ENCODE results near the gene NLRP7. TPM values are rescaled to one million over a fixed set of nuclear protein-coding genes. Genes with fewer than 3 reads are reported as not detected.
"Not testable (repeated sequence)": the region's sequence is repeated elsewhere in the genome, so short reads cannot be mapped to it uniquely, and the experiment has no call there.

The NLRP7 gene
- total RNA-seq, 1 experiment from 2014 or later: not detected

DNA sequence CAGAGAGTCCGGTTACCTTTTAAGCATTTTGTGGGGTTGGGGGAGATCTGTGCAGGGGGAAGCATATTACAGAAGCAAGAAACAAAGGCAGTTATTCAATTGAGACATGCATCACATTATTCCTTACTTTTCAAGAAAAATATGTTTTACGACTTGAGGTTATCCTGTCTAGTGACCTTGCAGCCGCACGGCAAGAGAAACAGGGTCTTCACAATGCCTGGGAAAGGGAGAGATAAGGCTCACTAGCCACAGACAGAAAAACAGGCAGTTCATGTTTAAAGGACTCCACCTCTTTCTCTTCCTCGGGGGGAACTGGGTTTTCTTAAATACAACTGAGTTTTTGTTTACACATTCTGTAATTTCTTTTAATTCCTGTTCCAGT is 41.9 kb downstream of the NLRP7 start:
- Histone ChIP-seq H3K36me3 (ENCODE audit: insufficient read depth, low read length, poor library complexity, severe bottlenecking) (no peaks in the 10 kb centered on the region), H3K27me3 (replicated peaks; ENCODE audit: insufficient read depth, low read depth, low read length, poor library complexity) (peaks cover 2% of the 10 kb centered on the region), H3K4me3 (ENCODE audit: low read depth, low read length, poor library complexity, severe bottlenecking) (no peak overlapping the region), H3K9me3 (ENCODE audit: low read depth, low read length, poor library complexity, severe bottlenecking) (no peaks in the 10 kb centered on the region), H3K27ac (ENCODE audit: low read depth, low read length, poor library complexity, severe bottlenecking) (no peak overlapping the region), H3K4me1 (ENCODE audit: insufficient read depth, low read length, poor library complexity, severe bottlenecking) (no peaks in the 10 kb centered on the region)
- intact Hi-C loops (cut with micrococcal nuclease; ENCODE audit: unreplicated experiment): no loop called here
- TF ChIP-seq, protein P1, sequence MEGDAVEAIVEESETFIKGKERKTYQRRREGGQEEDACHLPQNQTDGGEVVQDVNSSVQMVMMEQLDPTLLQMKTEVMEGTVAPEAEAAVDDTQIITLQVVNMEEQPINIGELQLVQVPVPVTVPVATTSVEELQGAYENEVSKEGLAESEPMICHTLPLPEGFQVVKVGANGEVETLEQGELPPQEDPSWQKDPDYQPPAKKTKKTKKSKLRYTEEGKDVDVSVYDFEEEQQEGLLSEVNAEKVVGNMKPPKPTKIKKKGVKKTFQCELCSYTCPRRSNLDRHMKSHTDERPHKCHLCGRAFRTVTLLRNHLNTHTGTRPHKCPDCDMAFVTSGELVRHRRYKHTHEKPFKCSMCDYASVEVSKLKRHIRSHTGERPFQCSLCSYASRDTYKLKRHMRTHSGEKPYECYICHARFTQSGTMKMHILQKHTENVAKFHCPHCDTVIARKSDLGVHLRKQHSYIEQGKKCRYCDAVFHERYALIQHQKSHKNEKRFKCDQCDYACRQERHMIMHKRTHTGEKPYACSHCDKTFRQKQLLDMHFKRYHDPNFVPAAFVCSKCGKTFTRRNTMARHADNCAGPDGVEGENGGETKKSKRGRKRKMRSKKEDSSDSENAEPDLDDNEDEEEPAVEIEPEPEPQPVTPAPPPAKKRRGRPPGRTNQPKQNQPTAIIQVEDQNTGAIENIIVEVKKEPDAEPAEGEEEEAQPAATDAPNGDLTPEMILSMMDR (conservative IDR thresholded peaks at IDR 0.05; ENCODE audit: low read depth, low read length): no peak
- no peak for TF ChIP-seq EZH2 (IDR thresholded peaks at IDR 0.05; ENCODE audit: borderline replicate concordance, low read depth, low read length, poor library complexity, severe bottlenecking)
- POLR2A ChIA-PET (ENCODE audit: low non-redundant PET): no interaction called here
- CTCF ChIA-PET: no interaction called here
- no peak for DNase-seq (ENCODE audit: low spot score)
- BruUV-seq (replicated peaks): no TSS peak

DNA sequence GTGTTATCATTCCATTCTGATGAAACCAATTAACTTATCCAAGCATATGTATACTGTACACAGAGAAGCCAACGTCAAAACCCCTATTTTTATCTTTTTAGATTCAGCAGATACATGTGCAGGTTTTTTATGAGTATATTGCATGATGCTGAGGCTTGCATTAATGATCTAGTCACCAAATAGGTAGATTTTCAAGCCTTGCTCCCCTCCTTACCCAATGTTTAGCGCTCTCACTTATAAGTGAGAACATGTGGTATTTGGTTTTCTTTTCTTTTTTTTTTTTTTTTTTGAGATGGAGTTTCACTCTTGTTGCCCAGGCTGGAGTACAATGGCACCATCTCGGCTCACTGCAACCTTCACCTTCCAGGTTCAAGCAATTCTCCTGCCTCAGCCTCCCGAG is 43.1 kb downstream of the NLRP7 start:
- POLR2A ChIA-PET (ENCODE audit: low non-redundant PET); intact Hi-C loops (cut with micrococcal nuclease; ENCODE audit: unreplicated experiment); DNase-seq (ENCODE audit: low spot score); BruUV-seq (replicated peaks); H3K9me3 ChIP-seq (ENCODE audit: low read depth, low read length, poor library complexity, severe bottlenecking); H3K4me3 ChIP-seq (ENCODE audit: low read depth, low read length, poor library complexity, severe bottlenecking); H3K36me3 ChIP-seq (ENCODE audit: insufficient read depth, low read length, poor library complexity, severe bottlenecking); H3K27me3 ChIP-seq (replicated peaks; ENCODE audit: insufficient read depth, low read depth, low read length, poor library complexity); H3K4me1 ChIP-seq (ENCODE audit: insufficient read depth, low read length, poor library complexity, severe bottlenecking); CTCF ChIA-PET; H3K27ac ChIP-seq (ENCODE audit: low read depth, low read length, poor library complexity, severe bottlenecking): not testable (repeated sequence)

DNA sequence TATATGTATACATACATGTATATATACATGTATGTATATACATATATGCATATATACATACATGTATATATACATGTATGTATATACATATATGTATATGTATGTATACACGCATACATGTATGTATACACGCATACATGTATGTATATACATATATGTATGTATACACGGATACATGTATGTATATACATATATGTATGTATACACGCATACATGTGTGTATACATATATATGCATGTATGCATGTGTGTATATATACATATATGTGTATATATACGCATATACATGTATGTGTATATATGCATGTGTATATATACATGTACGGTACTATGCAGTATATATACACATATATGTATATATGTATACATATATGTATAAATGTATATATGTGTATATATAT is 44.0 kb downstream of the NLRP7 start:
- intact Hi-C loops (cut with micrococcal nuclease; ENCODE audit: unreplicated experiment): no loop called here
- no TSS peak for BruUV-seq (replicated peaks)
- no peak for TF ChIP-seq EZH2 (IDR thresholded peaks at IDR 0.05; ENCODE audit: borderline replicate concordance, low read depth, low read length, poor library complexity, severe bottlenecking)
- TF ChIP-seq, protein P1 (conservative IDR thresholded peaks at IDR 0.05; ENCODE audit: low read depth, low read length): no peak
- ChIA-PET CTCF (no interaction called here), POLR2A (ENCODE audit: low non-redundant PET) (no interaction called here)
- Histone ChIP-seq H3K27me3 (replicated peaks; ENCODE audit: insufficient read depth, low read depth, low read length, poor library complexity) (peaks cover 3% of the 10 kb centered on the region), H3K4me3 (ENCODE audit: low read depth, low read length, poor library complexity, severe bottlenecking) (no peak overlapping the region), H3K9me3 (ENCODE audit: low read depth, low read length, poor library complexity, severe bottlenecking) (no peaks in the 10 kb centered on the region), H3K27ac (ENCODE audit: low read depth, low read length, poor library complexity, severe bottlenecking) (no peak overlapping the region), H3K36me3 (ENCODE audit: insufficient read depth, low read length, poor library complexity, severe bottlenecking) (no peaks in the 10 kb centered on the region), H3K4me1 (ENCODE audit: insufficient read depth, low read length, poor library complexity, severe bottlenecking) (no peaks in the 10 kb centered on the region)
- no peak for DNase-seq (ENCODE audit: low spot score)

DNA sequence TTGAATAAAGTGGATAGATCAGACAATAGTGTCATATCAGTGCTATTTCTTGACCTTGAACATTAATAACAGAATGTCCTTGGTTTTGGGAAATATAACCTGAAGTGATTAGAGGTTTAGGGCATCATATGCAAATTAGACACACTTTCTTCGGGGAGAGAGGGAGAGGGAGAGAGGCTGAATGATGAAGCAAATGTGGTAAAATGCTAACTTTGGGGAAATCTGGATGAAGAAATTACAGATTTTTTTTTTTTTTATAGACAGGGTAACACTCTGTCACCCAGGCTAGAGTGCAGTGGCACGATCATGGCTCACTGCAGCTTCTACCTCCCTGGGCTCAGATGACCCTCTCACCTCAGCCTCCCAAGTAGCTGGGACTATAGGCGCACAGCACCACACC is 45.3 kb downstream of the NLRP7 start:
- no TSS peak for BruUV-seq (replicated peaks)
- intact Hi-C loops (cut with micrococcal nuclease; ENCODE audit: unreplicated experiment): no loop called here
- POLR2A ChIA-PET (ENCODE audit: low non-redundant PET): no interaction called here

DNA sequence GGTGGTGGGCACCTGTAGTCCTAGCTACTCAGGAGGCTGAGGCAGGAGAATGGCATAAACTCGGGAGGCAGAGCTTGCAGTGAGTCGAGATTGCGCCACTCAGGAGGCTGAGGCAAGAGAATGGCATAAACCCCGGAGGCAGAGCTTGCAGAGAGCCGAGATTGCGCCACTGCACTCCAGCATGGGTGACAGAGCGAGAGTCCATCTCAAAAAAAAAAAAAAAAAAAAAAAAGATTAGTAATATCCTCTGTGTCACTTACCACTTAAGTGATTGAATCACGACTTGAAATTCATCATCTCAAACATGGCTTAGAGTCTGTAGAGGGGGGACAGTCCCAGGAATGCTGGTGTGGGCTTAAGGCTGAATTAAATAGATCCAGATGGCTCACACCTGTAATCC is 46.2 kb downstream of the NLRP7 start:
- H3K27ac ChIP-seq (ENCODE audit: low read depth, low read length, poor library complexity, severe bottlenecking); BruUV-seq (replicated peaks); POLR2A ChIA-PET (ENCODE audit: low non-redundant PET); H3K27me3 ChIP-seq (replicated peaks; ENCODE audit: insufficient read depth, low read depth, low read length, poor library complexity); H3K4me1 ChIP-seq (ENCODE audit: insufficient read depth, low read length, poor library complexity, severe bottlenecking); H3K9me3 ChIP-seq (ENCODE audit: low read depth, low read length, poor library complexity, severe bottlenecking); CTCF ChIA-PET; H3K4me3 ChIP-seq (ENCODE audit: low read depth, low read length, poor library complexity, severe bottlenecking); H3K36me3 ChIP-seq (ENCODE audit: insufficient read depth, low read length, poor library complexity, severe bottlenecking); intact Hi-C loops (cut with micrococcal nuclease; ENCODE audit: unreplicated experiment); DNase-seq (ENCODE audit: low spot score): not testable (repeated sequence)

More for the DNA sequence above, 45.3 kb downstream of the NLRP7 start:
- no peaks in the 10 kb centered on the region for H3K4me1 ChIP-seq (ENCODE audit: insufficient read depth, low read length, poor library complexity, severe bottlenecking)
- H3K27ac ChIP-seq (ENCODE audit: low read depth, low read length, poor library complexity, severe bottlenecking): no peak overlapping the region
- TF ChIP-seq EZH2 (IDR thresholded peaks at IDR 0.05; ENCODE audit: borderline replicate concordance, low read depth, low read length, poor library complexity, severe bottlenecking): no peak
- TF ChIP-seq, protein P1 (conservative IDR thresholded peaks at IDR 0.05; ENCODE audit: low read depth, low read length): no peak
- H3K27me3 ChIP-seq (replicated peaks; ENCODE audit: insufficient read depth, low read depth, low read length, poor library complexity): peaks cover 3% of the 10 kb centered on the region
- DNase-seq (ENCODE audit: low spot score): no peak
- CTCF ChIA-PET: no interaction called here
- H3K36me3 ChIP-seq (ENCODE audit: insufficient read depth, low read length, poor library complexity, severe bottlenecking): no peaks in the 10 kb centered on the region
- no peak overlapping the region for H3K4me3 ChIP-seq (ENCODE audit: low read depth, low read length, poor library complexity, severe bottlenecking)
- H3K9me3 ChIP-seq (ENCODE audit: low read depth, low read length, poor library complexity, severe bottlenecking): no peaks in the 10 kb centered on the region

DNA sequence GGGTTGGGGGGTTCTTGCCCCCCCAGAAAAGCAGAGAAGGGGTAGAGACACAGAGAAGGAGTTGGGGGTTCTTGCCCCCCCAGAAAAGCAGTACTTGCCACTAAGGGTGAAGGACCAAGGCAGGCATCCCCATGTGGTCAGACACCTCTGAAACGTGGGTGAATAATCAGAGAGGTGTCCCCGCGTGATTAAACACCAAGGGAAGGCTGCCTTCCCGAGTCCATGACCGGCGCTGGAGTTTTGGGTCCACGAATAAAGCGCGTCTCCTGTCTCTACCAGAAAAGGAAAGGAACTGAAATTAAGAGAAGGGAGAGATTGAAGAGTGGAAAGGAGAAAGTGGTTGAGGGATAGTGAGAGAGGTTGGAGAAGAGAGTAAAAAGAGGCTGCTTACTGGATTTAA is 47.7 kb downstream of the NLRP7 start:
- H3K36me3 ChIP-seq (ENCODE audit: insufficient read depth, low read length, poor library complexity, severe bottlenecking); POLR2A ChIA-PET (ENCODE audit: low non-redundant PET); DNase-seq (ENCODE audit: low spot score); H3K9me3 ChIP-seq (ENCODE audit: low read depth, low read length, poor library complexity, severe bottlenecking); CTCF ChIA-PET; BruUV-seq (replicated peaks); H3K4me1 ChIP-seq (ENCODE audit: insufficient read depth, low read length, poor library complexity, severe bottlenecking); H3K4me3 ChIP-seq (ENCODE audit: low read depth, low read length, poor library complexity, severe bottlenecking); intact Hi-C loops (cut with micrococcal nuclease; ENCODE audit: unreplicated experiment); H3K27me3 ChIP-seq (replicated peaks; ENCODE audit: insufficient read depth, low read depth, low read length, poor library complexity); H3K27ac ChIP-seq (ENCODE audit: low read depth, low read length, poor library complexity, severe bottlenecking): not testable (repeated sequence)
